ENCODE results near the gene KIR2DL3. TPM values are rescaled to one million over a fixed set of nuclear protein-coding genes. Genes with fewer than 3 reads are reported as not detected.

KIR2DL3 gene
- total RNA-seq, 1 donor from 2014 or later: not detected

- DNase-seq (ENCODE audit: low read depth): no peak
These were observed 52.4 kb downstream of the KIR2DL3 start for GRCh38 chr19:54790711-54791110.

GRCh38 chr19:54791476-54791875, 53.2 kb downstream of the KIR2DL3 start:
- DNase-seq (ENCODE audit: low read depth): no peak

GRCh38 chr19:54792814-54793213, 54.5 kb downstream of the KIR2DL3 start:
- peak; percentile 1 for DNase-seq (ENCODE audit: low read depth)

GRCh38 chr19:54795758-54796157, 57.4 kb downstream of the KIR2DL3 start:
- no peak for DNase-seq (ENCODE audit: low read depth)

Other genes starting within 250 kb of the KIR2DL3 start
- gene LAIR2, start 235.7 kb upstream of the KIR2DL3 start, total RNA-seq: not detected in 2 replicates
- not detected in 2 replicates for gene LILRA2, start 164.7 kb upstream of the KIR2DL3 start, total RNA-seq
- not detected in 2 replicates for gene LILRA1, start 144.9 kb upstream of the KIR2DL3 start, total RNA-seq
- not detected in 2 replicates for gene LILRB1, start 108.0 kb upstream of the KIR2DL3 start, total RNA-seq
- gene LILRB4, start 75.5 kb upstream of the KIR2DL3 start, total RNA-seq: not detected in 2 replicates
- gene KIR3DL3, start 14.1 kb upstream of the KIR2DL3 start, total RNA-seq: not detected in 2 replicates
- not detected in 2 replicates for gene KIR2DL1, start 31.3 kb downstream of the KIR2DL3 start, total RNA-seq
- not detected in 2 replicates for gene KIR2DL4, start 65.1 kb downstream of the KIR2DL3 start, total RNA-seq
- not detected in 2 replicates for gene KIR3DL1, start 78.0 kb downstream of the KIR2DL3 start, total RNA-seq
- gene KIR2DS4, start 94.2 kb downstream of the KIR2DL3 start, total RNA-seq: not detected in 2 replicates
- gene KIR3DL2, start 111.9 kb downstream of the KIR2DL3 start, total RNA-seq: not detected in 2 replicates
- gene FCAR, start 135.7 kb downstream of the KIR2DL3 start, total RNA-seq: not detected in 2 replicates
- not detected in 2 replicates for gene NCR1, start 167.6 kb downstream of the KIR2DL3 start, total RNA-seq
- not detected in 2 replicates for gene NLRP7, start 209.0 kb downstream of the KIR2DL3 start, total RNA-seq
- not detected in 2 replicates for gene NLRP2, start 227.9 kb downstream of the KIR2DL3 start, total RNA-seq